SJSA1 (cell line): Measurements from ENCODE around the gene ARHGAP36. TPM values are rescaled to one million over a fixed set of nuclear protein-coding genes. Genes with fewer than 3 reads are reported as not detected.

ENCODE experiments used
- DNase-seq, 2 experiments: peaks; one replicate each; pipeline ENCODE4 v3.0.0-alpha.2; 2015 to 2020; ENCODE audit warnings: low spot score in 2 of 2, low read depth in 1 of 2
- H3K27ac ChIP-seq: fragments of 250-450 bp; sonication (Bioruptor Pico); 2 replicates; pipeline ENCODE4 v1.5.1; 2020; ENCODE audit warnings: mild to moderate bottlenecking, moderate library complexity
- H3K27me3 ChIP-seq: fragments of 250-450 bp; sonication (Bioruptor Pico); replicated peaks from 2 replicates; pipeline ENCODE4 v1.5.1; 2020; ENCODE audit warnings: mild to moderate bottlenecking, moderate library complexity
- H3K36me3 ChIP-seq: fragments of 250-450 bp; sonication (Bioruptor Pico); 2 replicates; pipeline ENCODE4 v1.5.1; 2020; ENCODE audit warnings: mild to moderate bottlenecking
- H3K4me1 ChIP-seq: fragments of 250-450 bp; sonication (Bioruptor Pico); replicated peaks from 2 replicates; pipeline ENCODE4 v1.6.1; 2021; ENCODE audit warnings: mild to moderate bottlenecking
- H3K4me3 ChIP-seq: fragments of 250-450 bp; sonication (Bioruptor Pico); 2 replicates; pipeline ENCODE4 v1.5.1; 2020; ENCODE audit warnings: mild to moderate bottlenecking
- H3K9me3 ChIP-seq: fragments of 250-450 bp; sonication (Bioruptor Pico); replicated peaks from 2 replicates; pipeline ENCODE4 v1.5.1; 2020; ENCODE audit warnings: mild to moderate bottlenecking
- total RNA-seq: library from RNA; depleted of rRNA; stranded (reverse); fragments of >200 nt; shearing (Covaris generic); gene quantifications from 2 replicates; pipeline ENCODE4 v1.2.3, GENCODE V29; 2014

Gene ARHGAP36
- total RNA-seq, 1 experiment from 2014 or later: not detected

GRCh38 chrX:131059246-131059645 lies 1.1 kb downstream of the ARHGAP36 start:
- H3K36me3 ChIP-seq: no peaks in the 10 kb centered on the region
- no peaks in the 10 kb centered on the region for H3K27me3 ChIP-seq

GRCh38 chrX:131060147-131060546 lies 2.0 kb downstream of the ARHGAP36 start:
- H3K27ac ChIP-seq: no peak overlapping the region
- H3K27me3 ChIP-seq: no peaks in the 10 kb centered on the region
- no peak for DNase-seq
- H3K4me1 ChIP-seq: no peaks in the 10 kb centered on the region
- H3K36me3 ChIP-seq: no peaks in the 10 kb centered on the region
- no peak overlapping the region for H3K4me3 ChIP-seq
- no peaks in the 10 kb centered on the region for H3K9me3 ChIP-seq

More at GRCh38 chrX:131059246-131059645, 1.1 kb downstream of the ARHGAP36 start:
- H3K9me3 ChIP-seq: no peaks in the 10 kb centered on the region
- no peak overlapping the region for H3K27ac ChIP-seq
- no peak for DNase-seq
- no peaks in the 10 kb centered on the region for H3K4me1 ChIP-seq
- H3K4me3 ChIP-seq: no peak overlapping the region

- Histone ChIP-seq H3K27ac (no peak overlapping the region), H3K27me3 (no peaks in the 10 kb centered on the region), H3K36me3 (no peaks in the 10 kb centered on the region), H3K4me1 (no peaks in the 10 kb centered on the region), H3K4me3 (no peak overlapping the region), H3K9me3 (no peaks in the 10 kb centered on the region)
- DNase-seq: no peak
These were observed 3.2 kb downstream of the ARHGAP36 start for GRCh38 chrX:131061306-131061705.

- H3K4me1 ChIP-seq: no peaks in the 10 kb centered on the region
- no peak for DNase-seq
- H3K27ac ChIP-seq: no peak overlapping the region
- no peaks in the 10 kb centered on the region for H3K36me3 ChIP-seq
- no peaks in the 10 kb centered on the region for H3K9me3 ChIP-seq
- H3K27me3 ChIP-seq: no peaks in the 10 kb centered on the region
- H3K4me3 ChIP-seq: no peak overlapping the region
These were observed 5.5 kb downstream of the ARHGAP36 start for GRCh38 chrX:131063613-131064012.

DNA sequence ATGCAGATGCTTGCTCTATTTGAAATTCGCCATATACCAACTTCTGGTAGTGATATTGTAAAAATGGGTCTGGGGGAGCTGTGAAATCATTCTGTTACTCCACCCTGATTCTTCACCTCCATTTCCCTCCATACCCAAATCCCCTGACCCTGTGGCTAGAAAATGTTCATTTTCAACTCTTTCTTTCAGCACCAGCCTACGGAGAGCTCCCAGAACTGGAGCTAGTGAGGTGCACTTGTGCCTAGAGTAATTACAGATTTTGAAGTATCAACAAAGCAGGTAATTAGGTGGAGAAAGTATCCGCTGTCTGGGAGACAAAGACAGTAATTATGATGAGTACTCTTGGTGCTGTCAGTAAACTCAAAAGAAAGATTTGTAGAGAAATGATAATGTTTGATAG lies 8.1 kb downstream of the ARHGAP36 start:
- Histone ChIP-seq H3K4me3 (no peak overlapping the region), H3K4me1 (no peaks in the 10 kb centered on the region)
- DNase-seq: no peak

GRCh38 chrX:131067216-131067615 lies 9.1 kb downstream of the ARHGAP36 start:
- no peak for DNase-seq
- H3K4me3 ChIP-seq: no peak overlapping the region
- H3K27me3 ChIP-seq: no peaks in the 10 kb centered on the region
- H3K27ac ChIP-seq: no peak overlapping the region
- no peaks in the 10 kb centered on the region for H3K9me3 ChIP-seq
- H3K4me1 ChIP-seq: no peaks in the 10 kb centered on the region
- no peaks in the 10 kb centered on the region for H3K36me3 ChIP-seq

More for the DNA sequence above, 8.1 kb downstream of the ARHGAP36 start:
- H3K9me3 ChIP-seq: no peaks in the 10 kb centered on the region
- no peak overlapping the region for H3K27ac ChIP-seq
- no peaks in the 10 kb centered on the region for H3K36me3 ChIP-seq
- no peaks in the 10 kb centered on the region for H3K27me3 ChIP-seq

DNA sequence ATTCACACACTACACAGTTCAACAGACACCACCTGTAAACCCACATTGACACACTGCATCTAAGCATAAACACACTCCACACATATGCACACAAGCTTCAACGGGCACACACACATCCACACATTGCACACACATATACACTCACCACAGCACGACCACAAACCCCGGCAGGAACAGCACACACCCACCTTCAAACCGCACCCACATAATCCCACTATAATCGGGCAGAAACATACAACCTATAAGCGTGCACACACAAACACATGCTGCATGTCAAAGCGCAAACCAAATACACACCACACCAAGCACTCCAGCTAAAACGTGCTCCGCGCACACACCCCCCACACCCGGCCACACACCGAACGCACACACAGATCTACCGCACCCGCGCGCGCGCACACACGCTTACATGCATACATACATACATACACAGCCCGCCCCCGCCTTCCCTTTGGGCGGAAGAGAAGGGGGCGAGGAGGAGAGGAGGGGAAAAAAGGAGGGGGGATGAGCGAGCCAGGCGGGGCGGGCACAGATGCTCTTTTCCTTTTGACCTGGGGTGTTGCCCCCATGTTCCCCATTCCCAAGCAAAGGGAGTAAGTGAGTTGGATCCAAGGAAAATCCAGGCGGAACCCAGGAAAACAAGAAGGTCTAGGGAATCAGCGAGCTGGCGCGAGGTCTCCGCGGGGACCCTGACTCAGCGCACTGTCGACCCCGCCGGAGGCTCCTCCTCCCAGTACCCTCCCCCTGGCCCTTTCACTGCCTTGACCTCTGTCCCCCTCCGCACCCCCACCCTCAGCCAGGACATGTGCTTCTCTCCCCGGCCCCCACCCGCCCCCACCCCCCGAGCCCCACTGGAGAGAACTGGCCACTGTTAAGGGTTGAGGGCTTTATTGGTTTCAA lies 9.9 kb downstream of the ARHGAP36 start:
- Histone ChIP-seq H3K27ac (no peak overlapping the region), H3K36me3 (no peaks in the 10 kb centered on the region), H3K4me3 (no peak overlapping the region), H3K27me3 (no peaks in the 10 kb centered on the region), H3K4me1 (no peaks in the 10 kb centered on the region), H3K9me3 (no peaks in the 10 kb centered on the region)
- no peak for DNase-seq

DNA sequence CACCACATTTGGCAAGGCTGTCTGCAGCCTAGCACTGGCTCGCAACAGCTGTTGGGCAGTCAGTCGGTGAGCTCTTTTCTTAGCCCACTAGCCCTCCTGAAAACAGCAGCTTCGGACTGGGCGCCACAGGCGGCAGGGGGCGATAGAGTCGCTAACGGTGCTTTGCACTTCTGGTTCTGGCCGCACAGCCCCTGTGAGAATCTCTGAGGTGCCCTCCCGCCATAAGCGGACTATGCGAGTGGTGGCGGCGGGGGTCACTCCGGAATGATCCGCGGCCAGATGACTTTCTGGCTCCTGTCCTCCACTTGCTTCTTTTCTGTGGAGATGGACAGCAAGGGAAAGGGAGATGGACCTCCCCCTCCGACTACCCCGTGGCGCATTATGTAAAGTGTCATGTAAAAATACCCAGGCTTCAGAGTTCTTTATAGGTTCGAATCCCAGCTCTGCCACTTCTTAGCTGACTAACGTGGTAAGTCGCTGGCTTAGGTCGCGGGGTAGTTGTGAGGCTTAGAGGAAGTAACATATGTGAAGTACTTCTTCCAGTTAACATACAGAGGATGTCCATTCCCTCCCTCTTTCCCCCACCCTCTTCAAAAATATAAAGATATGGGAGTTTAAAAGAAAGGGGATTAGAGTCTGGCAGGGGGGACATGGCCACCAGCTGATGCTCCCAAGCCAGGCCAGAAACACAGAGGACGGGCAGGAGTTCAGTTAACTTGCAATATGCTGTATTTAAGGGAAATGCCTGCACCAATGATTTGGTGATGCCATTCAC lies 11.0 kb downstream of the ARHGAP36 start:
- H3K9me3 ChIP-seq: no peaks in the 10 kb centered on the region
- no peaks in the 10 kb centered on the region for H3K4me1 ChIP-seq
- no peak overlapping the region for H3K27ac ChIP-seq
- H3K27me3 ChIP-seq: no peaks in the 10 kb centered on the region
- H3K4me3 ChIP-seq: no peak overlapping the region
- DNase-seq: no peak
- H3K36me3 ChIP-seq: no peaks in the 10 kb centered on the region

DNA sequence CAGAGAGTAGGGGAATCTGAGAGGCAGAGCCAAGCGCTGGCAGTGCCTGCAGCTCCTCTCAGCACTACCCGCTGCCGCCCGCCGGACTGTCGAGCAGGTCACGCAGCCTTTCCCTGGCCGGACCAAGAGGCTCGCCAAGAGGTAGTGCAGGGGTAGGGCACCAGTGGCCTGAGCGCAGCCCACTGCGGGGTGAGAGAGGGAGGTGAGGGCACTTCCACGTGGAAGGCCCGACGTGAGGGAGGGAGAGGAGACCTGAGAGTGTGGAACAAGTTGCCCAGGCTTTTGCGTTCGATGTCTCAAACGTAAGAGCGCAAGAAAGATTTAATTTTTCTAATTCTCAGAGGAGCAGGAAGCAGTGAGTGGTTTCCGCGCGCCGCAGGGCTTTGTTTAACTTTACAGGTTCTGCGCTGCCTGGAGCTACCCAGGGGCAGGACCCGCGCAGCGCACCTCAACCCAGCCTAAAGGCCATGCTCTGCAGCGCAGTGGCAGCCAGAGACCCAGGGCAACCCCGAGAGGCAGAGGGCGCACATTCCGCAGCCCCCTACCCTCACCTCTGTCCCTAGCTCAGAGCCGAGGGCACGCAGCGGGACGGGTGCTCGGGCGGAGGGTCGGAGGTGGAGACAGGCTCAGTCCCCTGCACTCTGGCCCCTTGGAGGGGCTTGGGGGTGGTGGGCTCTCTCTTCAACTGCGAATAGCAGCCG lies 14.9 kb downstream of the ARHGAP36 start:
- Histone ChIP-seq H3K36me3 (no peaks in the 10 kb centered on the region), H3K4me3 (no peak overlapping the region), H3K4me1 (no peaks in the 10 kb centered on the region), H3K27me3 (no peaks in the 10 kb centered on the region), H3K9me3 (no peaks in the 10 kb centered on the region), H3K27ac (no peak overlapping the region)
- DNase-seq: no peak

- Histone ChIP-seq H3K9me3 (no peaks in the 10 kb centered on the region), H3K4me3 (no peak overlapping the region), H3K36me3 (no peaks in the 10 kb centered on the region), H3K4me1 (no peaks in the 10 kb centered on the region), H3K27ac (no peak overlapping the region), H3K27me3 (no peaks in the 10 kb centered on the region)
- no peak for DNase-seq
These were observed 15.5 kb downstream of the ARHGAP36 start for GRCh38 chrX:131073607-131074006.

DNA sequence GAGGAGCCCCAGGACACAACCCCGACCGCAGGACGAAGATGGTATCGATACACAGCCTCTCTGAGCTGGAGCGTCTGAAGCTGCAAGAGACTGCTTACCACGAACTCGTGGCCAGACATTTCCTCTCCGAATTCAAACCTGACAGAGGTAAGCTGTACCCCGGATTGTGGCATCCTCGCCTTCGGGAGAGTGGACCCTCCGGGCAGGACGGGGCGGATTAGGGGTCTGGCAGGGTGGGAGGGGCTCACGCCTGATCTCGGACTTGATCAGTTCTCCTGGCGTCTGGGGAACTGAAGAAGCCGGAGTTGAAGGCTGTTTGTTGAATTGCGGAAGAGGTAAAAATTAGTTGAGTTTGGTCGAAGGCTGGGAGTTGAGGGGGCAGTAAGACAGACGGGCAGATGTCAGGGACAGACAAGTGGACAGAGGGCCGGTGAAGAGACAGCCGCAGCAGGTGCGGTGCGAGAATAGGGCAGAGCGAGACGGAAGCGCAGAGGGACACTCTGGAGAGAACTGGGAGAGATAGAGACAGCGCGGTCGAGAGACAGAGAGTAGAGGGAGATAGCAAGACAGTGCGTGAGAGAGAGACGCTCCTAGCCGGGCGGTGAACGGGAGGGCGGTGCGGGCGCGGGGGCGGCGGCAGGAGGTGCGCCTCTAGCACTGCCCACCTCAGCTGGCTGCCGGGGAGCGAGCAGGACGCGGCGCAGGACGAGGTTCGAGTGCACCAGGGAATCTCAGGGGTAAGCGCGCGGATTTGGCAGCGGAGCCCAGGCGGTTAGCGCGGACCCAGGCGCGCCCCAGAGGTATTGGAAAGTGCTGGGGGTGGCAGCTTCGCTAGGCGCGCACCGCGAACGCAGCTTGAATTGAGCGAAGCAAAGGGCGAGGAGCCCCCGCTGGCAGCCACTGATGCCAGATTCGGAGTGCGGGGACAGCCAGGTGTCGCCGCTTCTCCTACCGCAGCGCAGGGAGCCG lies 23.9 kb downstream of the ARHGAP36 start:
- H3K36me3 ChIP-seq: no peaks in the 10 kb centered on the region
- no peaks in the 10 kb centered on the region for H3K27me3 ChIP-seq
- H3K27ac ChIP-seq: no peak overlapping the region
- DNase-seq: no peak
- H3K4me3 ChIP-seq: no peak overlapping the region
- no peaks in the 10 kb centered on the region for H3K9me3 ChIP-seq
- H3K4me1 ChIP-seq: no peaks in the 10 kb centered on the region

GRCh38 chrX:131083510-131084142 lies 25.5 kb downstream of the ARHGAP36 start:
- Histone ChIP-seq H3K4me3 (no peak overlapping the region), H3K27ac (no peak overlapping the region), H3K9me3 (no peaks in the 10 kb centered on the region), H3K27me3 (no peaks in the 10 kb centered on the region), H3K4me1 (no peaks in the 10 kb centered on the region), H3K36me3 (no peaks in the 10 kb centered on the region)
- DNase-seq: no peak
